SH-SY5Y (cell line): ENCODE measurements around the gene SPPL2B.

Experiments
- GATA2 ChIP-seq: IDR thresholded peaks from 2 replicates; pipeline ENCODE4 v1.6.1; 2011; ENCODE audit warnings: mild to moderate bottlenecking, low read depth, low read length
- GATA3 ChIP-seq: IDR thresholded peaks from 2 replicates; pipeline ENCODE4 v1.6.1; 2011; ENCODE audit warnings: low read depth, mild to moderate bottlenecking, low read length, moderate library complexity

GRCh38 chr19:2315121-2315817, 13.2 kb upstream of the SPPL2B start:
- TF ChIP-seq GATA2 (no peak), GATA3 (no peak)
